T-helper 1 cell treated with Interleukin-12 subunit alpha and Interleukin-12 subunit beta and Interleukin-4 antibody, amounts not matched to agents 30 ng/mL and 1 ng/mL, for 36 hours (primary cell): ENCODE data around the gene ZNF236. TPM values are rescaled to one million over a fixed set of nuclear protein-coding genes. Genes with fewer than 3 reads are reported as not detected.
"Not testable (repeated sequence)": the region's sequence is repeated elsewhere in the genome, so short reads cannot be mapped to it uniquely, and the experiment has no call there.

Source experiments
- intact Hi-C: fragments of 100-400 bp; cut with micrococcal nuclease; formaldehyde crosslinking; loops from one replicate; pipeline ENCODE4 v1.15.1; 2024
- total RNA-seq: library from RNA; stranded (reverse); gene quantifications from 2 replicates; pipeline ENCODE4 v1.2.3, GENCODE V29; 2022

Gene ZNF236
- total RNA-seq, 1 donor from 2014 or later, result 23.7 TPM

DNA sequence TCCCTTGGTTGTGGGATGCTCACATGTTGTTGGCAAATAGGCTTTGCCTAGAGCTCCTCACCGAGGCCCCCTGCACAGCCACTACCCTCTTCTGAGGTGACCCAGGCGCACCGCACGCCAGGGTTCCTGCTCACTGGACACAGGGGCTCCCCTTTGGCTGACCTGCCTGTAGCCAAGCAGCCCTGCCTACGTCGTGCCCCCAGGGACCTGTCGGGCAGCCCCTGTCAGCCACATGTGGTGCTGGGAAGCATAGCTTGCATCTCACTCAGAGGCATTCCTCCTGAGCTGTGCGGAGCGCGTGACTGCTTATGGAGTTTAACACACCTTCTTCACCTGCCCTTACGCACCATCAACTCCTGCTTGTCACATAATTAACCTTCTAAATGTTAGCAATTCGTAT is 116.3 kb downstream of the ZNF236 start:
- intact Hi-C loops, result no loop called here

GRCh38 chr18:76941284-76941683 is 118.9 kb downstream of the ZNF236 start:
- intact Hi-C loops, result no loop called here

DNA sequence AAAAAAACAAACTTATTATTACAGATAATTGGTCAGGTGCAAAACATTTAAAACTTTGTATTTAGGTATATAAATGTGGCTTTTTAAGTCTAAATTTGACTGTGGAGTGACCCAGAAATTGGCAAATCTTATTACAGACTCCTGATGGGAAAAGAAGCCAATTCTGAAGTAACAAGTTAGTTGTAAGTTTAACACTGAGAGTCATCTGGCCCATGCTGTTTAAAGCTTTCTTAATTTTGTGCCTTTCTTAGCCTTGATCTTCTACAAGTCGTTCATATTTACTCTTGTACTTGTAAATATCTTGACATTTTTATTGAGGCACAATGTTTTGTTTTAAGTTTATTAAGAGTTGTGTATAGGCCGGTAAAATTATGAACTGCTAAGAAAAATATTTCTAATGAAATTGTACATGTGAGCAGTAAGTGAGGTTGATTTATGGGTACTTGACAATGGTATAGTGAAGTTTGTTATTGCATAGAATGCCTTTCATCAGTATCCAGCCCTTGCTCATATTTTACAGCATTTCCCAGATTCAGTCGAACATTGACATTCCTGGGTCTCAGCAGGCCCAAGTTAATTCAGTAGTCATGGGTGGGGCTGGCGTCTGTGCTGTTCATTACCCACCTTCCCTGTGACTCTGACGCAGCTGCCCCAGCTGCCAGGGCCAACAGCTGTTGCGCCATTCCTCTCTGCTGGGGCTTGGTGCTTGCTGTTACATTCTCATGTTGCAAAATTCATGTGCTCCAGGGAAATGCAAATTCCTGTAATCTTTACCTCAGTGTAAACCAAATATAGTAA is 121.4 kb downstream of the ZNF236 start:
- intact Hi-C loops, result no loop called here

- intact Hi-C loops, result not testable (repeated sequence)
Measured at GRCh38 chr18:76944346-76944745, 122.0 kb downstream of the ZNF236 start.

GRCh38 chr18:76948345-76948744 is 126.0 kb downstream of the ZNF236 start:
- intact Hi-C loops, result no loop called here

GRCh38 chr18:76951456-76952247 is 129.3 kb downstream of the ZNF236 start:
- intact Hi-C loops, result no loop called here

- intact Hi-C loops, result no loop called here
Measured at GRCh38 chr18:76952747-76953146, 130.4 kb downstream of the ZNF236 start.

DNA sequence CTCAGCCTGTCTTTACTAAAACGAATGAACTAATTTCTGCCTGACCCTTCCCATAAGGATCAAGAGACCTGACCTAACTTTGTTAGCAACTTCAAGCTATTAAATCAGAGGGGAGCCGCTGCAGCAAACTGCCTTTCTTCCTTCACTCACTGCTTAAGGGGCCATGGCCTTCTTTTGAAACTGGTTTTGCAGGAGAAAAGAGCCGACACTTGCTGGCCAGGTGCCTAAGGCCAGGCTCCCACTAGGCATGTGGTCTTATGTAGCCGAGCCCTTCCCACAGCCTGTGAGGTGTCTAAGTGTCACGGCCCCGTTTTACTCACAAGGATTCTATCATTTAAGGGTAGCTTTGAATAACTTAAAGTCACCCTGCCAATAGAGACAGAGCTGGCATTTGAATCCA is 130.8 kb downstream of the ZNF236 start:
- intact Hi-C loops, result no loop called here

- intact Hi-C loops, result no loop called here
Measured at GRCh38 chr18:76953583-76954233, 131.4 kb downstream of the ZNF236 start.

- intact Hi-C loops, result no loop called here
Measured at GRCh38 chr18:76955524-76956170, 133.3 kb downstream of the ZNF236 start.

DNA sequence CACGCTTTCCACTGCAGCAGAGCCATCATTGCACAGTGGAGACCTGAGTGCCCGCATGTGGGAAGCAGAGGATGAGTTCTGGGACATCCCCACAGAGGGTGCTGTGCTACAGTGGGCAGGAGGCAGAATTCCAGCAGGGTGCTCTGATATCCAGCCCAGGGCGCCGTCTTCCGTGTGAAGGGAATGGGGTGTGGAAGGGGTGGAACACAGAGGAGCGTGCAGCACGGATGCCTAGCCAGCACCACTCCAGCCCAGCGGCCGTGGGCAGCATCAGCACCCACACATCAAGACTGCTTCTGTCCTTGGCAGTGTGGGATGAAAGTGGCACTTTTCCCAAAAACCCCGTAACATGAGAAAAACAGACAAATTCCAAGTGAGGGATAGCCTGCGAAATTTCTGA is 134.3 kb downstream of the ZNF236 start:
- intact Hi-C loops, result no loop called here

DNA sequence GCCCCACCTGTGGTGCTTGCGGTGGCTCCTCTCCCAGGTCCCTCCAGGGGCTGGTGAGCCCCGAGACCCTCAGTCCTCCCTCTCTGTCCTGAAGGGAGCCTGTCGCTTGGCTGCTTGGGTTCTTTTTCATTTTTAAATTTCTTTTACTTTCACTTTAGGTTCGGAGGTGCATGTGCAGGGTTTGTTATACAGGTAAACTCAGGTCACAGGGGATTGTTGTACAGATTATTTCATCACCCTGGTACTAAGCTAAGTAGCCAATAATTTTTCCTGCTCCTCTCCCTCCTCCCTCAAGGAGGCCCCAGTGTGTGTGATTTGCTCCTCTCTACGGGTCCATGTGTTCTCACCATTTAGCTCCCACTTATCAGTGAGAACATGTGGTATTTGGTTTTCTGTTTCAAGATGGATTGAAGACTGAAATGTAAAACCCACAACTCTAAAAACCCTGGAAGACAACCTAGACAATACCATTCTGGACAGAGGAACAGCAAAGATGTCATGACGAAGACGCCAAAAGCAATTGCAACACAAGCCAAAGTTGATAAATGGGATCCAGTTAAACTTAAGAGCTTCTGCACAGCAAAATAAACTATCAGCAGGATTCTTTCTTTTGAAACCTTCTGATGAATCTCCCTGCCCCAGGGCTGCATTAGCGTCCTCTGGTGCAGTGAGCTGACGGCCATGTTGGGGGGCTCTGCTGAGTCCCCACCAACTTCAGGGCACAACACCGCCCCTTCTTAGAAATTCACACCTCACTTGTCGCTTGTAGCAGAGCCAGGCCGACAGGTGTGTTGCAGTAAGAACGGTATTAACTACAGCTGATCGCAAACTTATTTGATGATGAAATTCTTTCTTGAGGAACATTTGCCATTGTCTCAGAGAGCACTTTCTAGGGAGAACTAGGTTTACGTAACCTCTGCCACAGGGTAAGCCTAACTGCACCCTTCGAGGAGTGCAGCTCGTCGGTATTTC is 135.3 kb downstream of the ZNF236 start:
- intact Hi-C loops, result no loop called here

DNA sequence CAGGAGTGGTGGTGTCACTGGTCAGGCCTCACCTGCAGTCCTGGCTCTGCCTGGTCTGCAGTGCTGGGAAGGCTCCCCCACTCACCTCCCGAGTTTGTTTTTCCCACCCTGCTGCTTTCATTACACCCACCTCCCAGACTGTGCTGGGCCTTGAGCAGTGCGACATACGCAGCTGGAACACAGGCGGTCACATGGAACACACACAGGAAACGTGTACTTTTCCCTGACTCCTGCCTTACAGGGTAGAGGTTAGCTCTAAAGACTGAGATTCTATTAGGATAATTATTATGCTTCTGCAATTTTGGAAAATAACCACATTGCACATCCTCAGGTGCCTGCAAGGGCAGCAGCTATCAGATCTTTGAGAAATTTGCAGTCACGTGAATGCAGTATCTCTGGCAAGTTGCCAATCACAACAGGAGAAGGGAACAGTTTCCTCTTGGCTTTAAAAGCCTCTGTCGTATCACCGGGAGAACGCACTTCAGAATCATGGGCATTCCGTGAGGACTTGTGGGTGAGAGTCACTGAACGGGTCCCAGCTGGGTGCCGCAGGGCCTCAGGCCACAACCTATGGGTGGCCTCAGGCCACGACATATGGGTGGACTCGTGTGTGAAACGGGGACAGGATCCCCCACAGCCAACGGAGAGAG is 136.5 kb downstream of the ZNF236 start:
- intact Hi-C loops, result no loop called here

DNA sequence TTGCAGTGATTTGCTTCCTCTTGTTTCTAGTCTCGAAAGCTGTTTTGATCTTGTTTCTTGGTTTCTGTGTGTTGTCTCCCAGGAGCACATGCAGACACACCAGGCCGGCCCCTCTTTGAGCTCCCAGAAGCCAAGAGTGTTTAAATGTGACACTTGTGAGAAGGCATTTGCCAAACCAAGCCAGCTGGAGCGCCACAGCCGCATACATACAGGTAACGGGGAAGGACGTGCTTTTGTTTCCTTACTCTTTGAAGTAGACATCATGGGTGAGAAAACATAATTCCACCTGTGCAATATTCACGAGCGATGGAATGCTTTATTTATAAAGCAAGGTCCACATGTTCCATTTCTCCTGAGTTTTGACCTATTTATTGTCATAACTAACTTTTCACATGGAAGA is 137.2 kb downstream of the ZNF236 start:
- intact Hi-C loops, result loop anchor here (5.0 kb wide), 3 partner anchors 32 to 237 kb away; partner anchors contain the start of gene ZNF236

GRCh38 chr18:76960528-76961035 is 138.2 kb downstream of the ZNF236 start:
- intact Hi-C loops, result loop anchor here (5.0 kb wide), 3 partner anchors 33 to 238 kb away; partner anchors contain the start of gene ZNF236

GRCh38 chr18:76962851-76963250 is 140.5 kb downstream of the ZNF236 start:
- intact Hi-C loops, result loop anchor here (5.0 kb wide), 3 partner anchors 36 to 241 kb away; partner anchors contain the start of gene ZNF236

GRCh38 chr18:76963936-76964335 is 141.6 kb downstream of the ZNF236 start:
- intact Hi-C loops, result loop anchor here (1.0 to 5.0 kb wide), 4 partner anchors 19 to 242 kb away; partner anchors contain the start of gene ZNF236

DNA sequence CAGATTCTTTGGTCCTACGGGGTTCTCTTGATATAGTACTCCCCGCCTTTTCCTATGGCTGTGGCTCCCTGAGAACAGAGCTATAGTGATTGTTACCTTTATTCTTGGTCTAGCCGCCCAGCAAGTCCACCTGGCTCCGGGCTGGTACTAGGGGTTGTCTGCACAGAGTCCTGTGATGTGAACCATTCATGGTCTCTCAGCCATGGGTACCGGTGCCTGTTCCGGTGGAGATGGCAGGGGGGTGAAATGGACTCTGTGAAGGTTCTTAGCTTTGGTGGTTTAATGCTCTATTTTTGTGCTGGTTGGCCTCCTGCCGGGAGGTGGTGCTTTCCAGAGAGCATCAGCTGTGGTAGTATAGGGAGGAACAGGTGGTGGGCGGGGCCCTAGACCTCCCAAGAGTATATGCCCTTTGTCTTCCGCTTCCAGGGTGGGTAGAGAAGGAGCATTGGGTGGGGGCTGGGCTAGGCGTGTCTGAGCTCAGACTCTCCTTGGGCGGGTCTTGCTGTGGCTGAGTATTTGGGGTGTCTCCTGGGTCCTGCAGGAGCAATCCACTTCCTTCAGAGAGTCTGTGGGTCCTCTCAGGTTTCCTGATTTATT is 143.3 kb downstream of the ZNF236 start:
- intact Hi-C loops, result not testable (repeated sequence)

- intact Hi-C loops, result not testable (repeated sequence)
Measured at GRCh38 chr18:76967299-76967698, 144.9 kb downstream of the ZNF236 start.
